ENCODE measurements around the gene VSIG1.

Gene VSIG1
- 0.52 to 31.2 reads per million in 2 experiments for total RNA-seq

GRCh38 chrX:108044554-108045256 lies at the start of gene VSIG1:
Gene VSIG1, plus strand, starts transcription at chrX:108045065. Its CDS starts 66 bp downstream, at chrX:108045131.
- no peak for DNase-seq (ENCODE audit: low read depth)

- no peak for DNase-seq (ENCODE audit: low read depth)
These were observed 48.7 kb upstream of the VSIG1 start for GRCh38 chrX:107996124-107996523.

DNA sequence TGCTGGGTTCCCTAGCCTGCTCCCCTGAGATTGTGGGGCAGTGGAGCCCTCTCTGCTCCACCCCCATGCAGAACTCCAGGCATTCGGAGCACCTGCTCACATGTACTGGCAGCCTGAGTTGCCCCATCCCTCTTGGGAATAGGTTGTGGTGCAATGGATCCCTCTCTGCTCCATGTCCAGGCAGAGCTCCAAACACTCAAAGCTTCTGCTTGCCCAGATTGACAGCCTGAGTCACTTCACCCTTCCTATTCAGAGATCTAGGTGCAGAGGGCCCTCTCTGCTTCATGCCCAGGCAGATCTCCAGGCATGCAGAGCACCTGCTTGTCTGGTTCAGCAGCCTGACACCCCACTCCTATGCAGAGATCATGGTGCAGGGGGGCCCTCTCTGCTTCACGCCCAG lies 44.1 kb upstream of the VSIG1 start:
- DNase-seq (ENCODE audit: low read depth), result no peak

DNA sequence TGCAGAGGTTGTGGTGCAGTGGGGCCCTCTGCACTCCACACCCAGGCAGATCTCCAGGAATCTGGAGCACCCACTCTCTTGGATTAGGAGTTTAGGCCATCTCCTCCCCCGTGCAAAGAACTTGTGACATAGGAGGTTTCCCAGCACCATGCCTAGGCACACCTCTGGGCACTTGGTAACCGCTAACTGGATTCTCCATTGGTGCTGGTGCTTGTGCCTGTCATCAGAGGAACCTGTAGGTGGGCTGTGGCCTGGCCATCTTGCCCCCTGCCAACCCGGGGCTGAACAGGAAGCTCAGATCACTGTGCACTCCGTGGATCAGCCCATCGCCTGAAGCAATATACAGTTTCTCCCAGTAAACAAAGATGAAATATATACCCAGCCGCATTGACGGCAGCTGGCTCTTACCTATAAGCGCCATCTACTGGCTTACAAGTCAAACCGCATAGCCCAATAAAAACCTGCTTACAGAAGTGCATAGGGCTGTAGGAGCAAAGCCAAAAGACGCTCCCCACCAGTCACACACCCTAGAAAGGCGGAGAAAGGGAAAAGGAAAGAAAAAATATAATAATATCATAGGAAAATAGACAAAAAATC lies 43.5 kb upstream of the VSIG1 start:
- DNase-seq (ENCODE audit: low read depth), result no peak

GRCh38 chrX:108018656-108019381 lies 26.0 kb upstream of the VSIG1 start:
- DNase-seq (ENCODE audit: low read depth), result peak; percentile 39

DNA sequence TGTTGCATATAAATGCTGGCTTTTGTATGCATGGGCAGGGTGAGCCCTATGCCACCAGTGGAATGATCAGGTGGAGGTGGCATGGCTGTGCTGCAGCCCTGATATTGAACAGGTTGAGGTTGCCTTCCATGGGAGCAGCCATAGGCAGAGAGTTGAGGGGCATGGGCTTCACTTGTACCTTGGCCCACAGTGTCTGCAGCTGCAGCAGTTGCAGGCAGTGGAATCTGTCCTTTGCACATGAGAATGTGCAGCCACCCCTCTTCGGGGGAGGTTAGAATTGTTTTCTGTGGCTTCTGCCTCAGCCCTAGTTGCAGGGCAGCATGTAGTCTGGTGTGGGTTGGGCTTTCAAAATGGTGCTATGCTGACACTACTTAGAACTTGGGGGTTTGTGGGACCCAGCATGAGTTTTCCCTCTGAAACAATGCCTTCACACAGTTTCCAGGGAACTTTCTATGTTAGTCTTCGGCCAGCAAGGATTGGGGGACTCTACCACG lies 25.4 kb upstream of the VSIG1 start:
- no peak for DNase-seq (ENCODE audit: low read depth)

- no peak for DNase-seq (ENCODE audit: low read depth)
These were observed 24.2 kb upstream of the VSIG1 start for GRCh38 chrX:108020631-108021030.

DNA sequence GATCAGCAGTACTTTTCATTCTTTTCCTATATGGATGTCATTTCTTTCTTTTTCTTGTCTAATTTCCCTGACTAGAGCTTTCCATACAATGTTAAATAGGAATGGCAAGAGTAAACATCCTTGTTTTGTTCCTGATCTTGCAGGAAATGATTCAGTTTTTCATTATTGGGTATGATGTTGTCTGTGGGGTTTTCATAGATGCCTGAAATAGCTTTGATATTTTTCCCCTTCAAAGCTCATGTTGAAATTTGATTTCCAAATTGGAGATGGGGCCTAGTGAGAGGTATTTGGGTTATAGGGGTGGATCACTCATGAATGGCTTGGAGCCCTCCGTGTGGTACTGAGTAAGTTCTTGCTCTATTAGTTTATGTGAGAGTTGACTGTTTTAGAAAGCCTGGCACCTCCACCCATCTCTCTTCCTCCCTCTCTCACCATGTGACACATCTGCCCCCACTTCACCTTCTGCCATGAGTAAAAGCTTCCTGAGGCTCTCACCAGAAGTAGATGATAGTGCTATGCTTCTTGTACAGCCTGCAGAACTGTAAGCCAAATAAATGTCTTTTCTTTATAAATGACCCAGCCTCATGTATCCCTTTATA lies 22.3 kb upstream of the VSIG1 start:
- no peak for DNase-seq (ENCODE audit: low read depth)

DNA sequence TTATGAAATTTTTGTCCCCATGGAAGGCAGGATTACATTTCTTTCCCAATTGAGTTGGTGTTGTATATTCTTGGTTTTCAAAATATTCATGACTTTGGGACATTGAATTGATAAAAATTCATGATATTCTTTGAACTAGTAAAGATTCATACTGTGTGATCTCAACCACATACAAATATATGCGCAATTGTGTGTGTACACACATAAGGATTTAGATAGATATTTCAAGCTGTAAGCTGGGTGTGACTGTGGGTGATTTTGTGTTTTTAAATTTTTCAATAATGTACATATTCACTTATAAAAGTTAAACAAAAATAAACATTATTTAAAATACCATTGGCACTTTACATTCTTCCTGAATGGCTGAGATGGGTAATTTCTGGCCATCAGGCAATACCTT lies 19.5 kb upstream of the VSIG1 start:
- no peak for DNase-seq (ENCODE audit: low read depth)

DNA sequence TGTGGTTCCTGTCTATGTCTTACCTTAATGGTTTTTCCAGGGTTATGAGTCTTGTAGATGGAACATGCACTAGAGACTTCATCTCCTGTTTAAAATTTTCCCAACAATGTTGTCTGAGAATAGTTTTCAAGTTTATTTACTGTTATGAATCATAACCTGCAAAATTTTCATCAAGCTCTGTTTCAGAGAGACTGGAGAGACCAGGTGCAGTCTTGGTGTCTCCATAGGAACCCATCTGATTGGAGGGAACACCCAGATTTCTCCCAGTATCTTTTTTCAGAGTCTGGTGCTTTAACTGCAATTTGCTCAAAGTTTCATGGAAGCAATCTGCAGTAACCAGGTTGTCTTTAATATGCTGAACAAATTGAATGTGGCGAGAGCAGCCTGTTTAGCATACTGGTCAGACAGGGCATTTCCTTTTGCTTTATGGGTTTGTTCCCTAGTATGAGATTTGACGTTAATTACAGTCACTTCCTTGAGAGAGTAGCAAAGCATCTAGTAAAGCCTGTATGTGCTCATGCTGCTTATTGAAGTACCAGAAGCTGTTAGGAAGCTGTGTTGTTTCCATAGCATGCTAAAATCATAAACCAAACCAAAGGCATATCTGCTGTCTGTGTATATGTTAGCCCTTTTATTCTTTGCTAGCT lies 18.8 kb upstream of the VSIG1 start:
- DNase-seq (ENCODE audit: low read depth), result no peak

GRCh38 chrX:108028854-108029253 lies 16.0 kb upstream of the VSIG1 start:
- DNase-seq (ENCODE audit: low read depth), result no peak

- no peak for DNase-seq (ENCODE audit: low read depth)
These were observed 14.7 kb upstream of the VSIG1 start for GRCh38 chrX:108029928-108030711.

- DNase-seq (ENCODE audit: low read depth), result no peak
These were observed 11.9 kb upstream of the VSIG1 start for GRCh38 chrX:108032944-108033343.

- DNase-seq (ENCODE audit: low read depth), result no peak
These were observed 11.0 kb upstream of the VSIG1 start for GRCh38 chrX:108033890-108034289.

DNA sequence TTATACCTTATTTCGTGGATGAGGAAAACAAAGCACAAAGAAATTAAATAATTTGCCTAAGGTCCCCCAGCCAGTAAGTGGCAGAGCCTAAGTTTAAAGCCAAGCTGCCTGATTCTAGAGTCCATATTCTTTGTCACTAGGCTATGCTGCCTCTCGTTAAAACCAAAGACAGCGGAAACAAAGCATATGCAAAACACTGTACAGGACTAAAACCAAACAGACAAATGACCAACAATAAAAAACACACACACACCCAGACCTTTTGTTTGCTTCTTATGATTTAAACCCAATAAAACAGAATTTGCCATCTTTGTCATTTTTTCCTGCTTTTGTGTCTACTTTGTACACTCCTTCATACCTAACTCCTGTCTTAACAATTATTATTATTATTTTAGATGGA lies 10.1 kb upstream of the VSIG1 start:
- no peak for DNase-seq (ENCODE audit: low read depth)

GRCh38 chrX:108036298-108036973 lies 8.4 kb upstream of the VSIG1 start:
- DNase-seq (ENCODE audit: low read depth), result no peak

GRCh38 chrX:108049649-108050048 lies 4.8 kb downstream of the VSIG1 start:
- no peak for DNase-seq (ENCODE audit: low read depth)

DNA sequence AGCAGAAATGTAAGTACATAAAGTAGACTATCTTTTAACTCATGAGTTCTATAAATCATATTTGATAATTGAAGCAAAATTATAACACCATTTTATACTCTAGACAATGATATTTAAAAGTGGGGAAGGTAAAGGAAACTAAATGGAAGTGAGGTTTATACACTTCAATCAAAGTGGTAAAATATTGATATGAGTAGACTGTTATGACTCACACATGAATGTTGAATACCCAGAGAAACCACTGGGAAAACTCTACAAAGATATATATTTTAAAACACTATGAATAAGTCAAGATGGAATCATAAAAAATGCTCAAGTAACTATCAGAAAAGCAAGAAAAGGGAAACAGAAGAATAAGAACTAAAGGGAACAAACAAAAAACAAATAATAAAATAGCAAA lies 8.4 kb downstream of the VSIG1 start:
- DNase-seq (ENCODE audit: low read depth), result no peak

DNA sequence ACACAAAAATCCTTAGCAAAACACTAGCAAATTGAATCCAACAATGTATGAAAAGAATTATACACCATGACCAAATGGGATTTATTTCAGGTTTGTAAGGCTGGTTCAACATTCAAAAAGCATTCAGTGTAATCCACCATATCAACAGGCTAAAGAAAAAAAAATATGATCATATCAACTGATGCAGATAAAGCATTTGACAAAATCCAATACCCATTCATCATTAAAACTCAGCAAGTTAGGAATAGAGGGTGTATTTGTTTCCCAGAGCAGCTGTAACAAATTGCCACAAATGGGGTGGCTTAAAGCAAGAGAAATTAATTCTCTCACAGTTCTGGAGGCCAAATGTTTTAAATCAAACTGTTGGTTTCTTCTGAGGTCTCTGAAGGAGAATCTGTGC lies 10.7 kb downstream of the VSIG1 start:
- DNase-seq (ENCODE audit: low read depth), result no peak

DNA sequence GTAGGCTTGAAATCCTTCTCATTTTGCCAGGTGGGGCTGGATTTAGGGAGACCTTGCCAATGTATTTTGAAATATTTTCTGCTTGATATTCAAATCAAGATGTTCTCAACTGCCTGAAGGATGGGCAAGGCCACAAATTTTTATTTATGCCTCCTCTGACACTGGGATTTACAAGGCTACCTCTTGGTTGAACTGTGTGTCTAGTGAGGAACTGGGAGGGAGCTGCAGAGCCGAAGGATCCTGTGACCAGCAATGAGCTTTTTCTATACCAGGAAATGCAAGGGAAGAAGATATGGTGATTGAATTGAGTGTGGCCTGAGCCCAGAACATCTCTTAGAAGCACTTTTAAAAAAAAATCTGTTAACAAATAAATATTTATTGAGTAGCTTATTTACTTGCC lies 14.9 kb downstream of the VSIG1 start:
- no peak for DNase-seq (ENCODE audit: low read depth)

DNA sequence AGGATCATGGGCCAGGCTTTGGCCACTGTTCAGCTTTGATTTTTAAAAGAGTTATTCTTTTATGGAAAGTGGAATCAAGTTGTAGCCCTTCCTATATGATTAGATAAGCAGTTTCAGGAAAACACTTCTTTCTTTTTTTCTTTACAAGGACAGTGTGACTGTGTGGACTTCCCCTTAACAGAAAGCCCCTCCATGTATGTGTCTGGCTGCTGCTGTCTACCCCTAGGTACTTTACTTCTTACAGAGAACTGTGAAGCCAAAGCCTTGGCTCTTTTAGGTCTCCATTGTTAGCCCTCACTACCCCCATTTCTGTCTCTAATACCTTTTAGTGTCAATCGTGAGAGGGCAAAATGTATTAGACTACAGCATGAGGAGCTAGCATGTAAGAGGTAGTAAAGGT lies 19.1 kb downstream of the VSIG1 start:
- no peak for DNase-seq (ENCODE audit: low read depth)

Data from T follicular helper cell (primary cell).